Measurements from ENCODE around the gene HAPLN1. TPM values are rescaled to one million over a fixed set of nuclear protein-coding genes. Genes with fewer than 3 reads are reported as not detected.

Gene HAPLN1
- polyA plus RNA-seq, 1 experiment, result not detected

DNA sequence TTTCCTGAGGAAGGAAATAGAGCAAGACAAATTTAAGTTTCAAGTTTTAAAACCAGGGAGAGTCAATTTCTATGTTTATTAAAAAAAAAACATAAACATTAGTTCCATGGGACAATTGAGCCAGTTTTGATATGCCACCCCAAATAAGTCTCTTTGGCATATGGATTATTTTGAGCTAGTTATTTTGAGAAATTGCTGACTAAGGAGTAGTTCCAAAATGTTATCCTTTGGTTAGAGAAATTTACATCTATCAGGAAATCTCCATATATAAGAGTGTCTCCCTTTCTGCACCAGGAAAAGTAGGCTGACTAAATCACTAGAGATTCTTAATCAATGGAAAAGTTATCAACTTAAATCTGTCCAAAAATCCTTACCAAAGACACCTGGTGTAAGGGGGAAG lies 105.8 kb downstream of the HAPLN1 start:
- Histone ChIP-seq H3K27ac (ENCODE audit: low read depth, low read length) (no peak overlapping the region), H3K9me3 (ENCODE audit: control insufficient read depth, insufficient read depth, low read length) (no peaks in the 10 kb centered on the region), H3K4me3 (ENCODE audit: low read depth, low read length) (no peak overlapping the region), H3K27me3 (ENCODE audit: control insufficient read depth, insufficient read depth, low read length) (no peaks in the 10 kb centered on the region)
- POLR2A ChIA-PET, result no interaction called here
- no peak for DNase-seq (ENCODE audit: low read depth, low spot score)
- TF ChIP-seq, protein P1, sequence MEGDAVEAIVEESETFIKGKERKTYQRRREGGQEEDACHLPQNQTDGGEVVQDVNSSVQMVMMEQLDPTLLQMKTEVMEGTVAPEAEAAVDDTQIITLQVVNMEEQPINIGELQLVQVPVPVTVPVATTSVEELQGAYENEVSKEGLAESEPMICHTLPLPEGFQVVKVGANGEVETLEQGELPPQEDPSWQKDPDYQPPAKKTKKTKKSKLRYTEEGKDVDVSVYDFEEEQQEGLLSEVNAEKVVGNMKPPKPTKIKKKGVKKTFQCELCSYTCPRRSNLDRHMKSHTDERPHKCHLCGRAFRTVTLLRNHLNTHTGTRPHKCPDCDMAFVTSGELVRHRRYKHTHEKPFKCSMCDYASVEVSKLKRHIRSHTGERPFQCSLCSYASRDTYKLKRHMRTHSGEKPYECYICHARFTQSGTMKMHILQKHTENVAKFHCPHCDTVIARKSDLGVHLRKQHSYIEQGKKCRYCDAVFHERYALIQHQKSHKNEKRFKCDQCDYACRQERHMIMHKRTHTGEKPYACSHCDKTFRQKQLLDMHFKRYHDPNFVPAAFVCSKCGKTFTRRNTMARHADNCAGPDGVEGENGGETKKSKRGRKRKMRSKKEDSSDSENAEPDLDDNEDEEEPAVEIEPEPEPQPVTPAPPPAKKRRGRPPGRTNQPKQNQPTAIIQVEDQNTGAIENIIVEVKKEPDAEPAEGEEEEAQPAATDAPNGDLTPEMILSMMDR (IDR thresholded peaks at IDR 0.05; ENCODE audit: low read depth, low read length), result no peak
- CTCF ChIA-PET, result no interaction called here

DNA sequence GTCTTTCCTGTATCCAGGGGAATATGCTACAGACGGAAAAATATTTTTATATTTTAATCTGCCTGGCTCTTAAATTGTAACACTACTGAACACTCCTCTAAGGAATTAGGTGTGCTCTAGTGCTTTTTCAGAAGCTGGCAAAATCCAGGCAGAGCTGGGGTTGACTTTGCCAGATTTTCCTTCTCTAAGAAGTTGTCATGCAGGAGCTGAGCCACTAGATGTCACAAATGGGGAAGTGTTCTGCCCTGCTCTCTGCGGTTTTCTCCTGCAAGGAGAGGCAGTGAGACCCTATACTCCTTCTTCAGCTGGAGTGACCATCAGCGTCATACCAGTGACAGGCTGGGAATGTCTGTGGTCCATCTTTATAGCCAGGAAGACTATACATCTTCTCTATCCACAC lies 112.5 kb downstream of the HAPLN1 start:
- TF ChIP-seq, protein P1 (IDR thresholded peaks at IDR 0.05; ENCODE audit: low read depth, low read length), result peak; percentile 65
- POLR2A ChIA-PET, result interaction anchor here (0.9 kb wide), 1 partner anchor 25 kb away, joined by 3 read pairs; no protein-coding TSS in a partner anchor
- no peak for DNase-seq (ENCODE audit: low read depth, low spot score)
- Histone ChIP-seq H3K27me3 (ENCODE audit: control insufficient read depth, insufficient read depth, low read length) (no peaks in the 10 kb centered on the region), H3K27ac (ENCODE audit: low read depth, low read length) (no peak overlapping the region), H3K4me3 (ENCODE audit: low read depth, low read length) (no peak overlapping the region), H3K9me3 (ENCODE audit: control insufficient read depth, insufficient read depth, low read length) (no peaks in the 10 kb centered on the region)
- CTCF ChIA-PET, result interaction anchor here (0.6 to 2.3 kb wide), 14 partner anchors 8 to 1437 kb away, joined by 3 to 6 read pairs (median 4); no protein-coding TSS in a partner anchor

DNA sequence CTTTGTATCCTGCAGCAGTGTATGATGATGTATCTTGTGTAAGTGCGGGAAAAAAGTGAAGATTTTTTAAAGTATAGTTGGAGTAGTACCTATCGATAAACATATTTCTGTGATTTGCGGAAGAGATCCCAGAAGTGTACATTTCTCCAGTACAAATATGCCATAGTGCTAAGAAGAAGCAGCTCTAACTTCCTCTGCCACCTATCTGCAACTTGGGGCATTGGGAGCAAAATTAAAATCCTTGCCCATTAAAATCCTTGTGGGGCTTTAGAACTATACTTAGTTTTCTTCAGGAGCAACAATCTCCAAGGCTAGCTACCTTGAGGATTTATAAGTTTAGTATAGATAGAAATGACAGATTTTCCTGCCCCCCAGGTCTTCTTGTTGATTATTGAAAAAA lies 125.4 kb downstream of the HAPLN1 start:
- POLR2A ChIA-PET, result no interaction called here

DNA sequence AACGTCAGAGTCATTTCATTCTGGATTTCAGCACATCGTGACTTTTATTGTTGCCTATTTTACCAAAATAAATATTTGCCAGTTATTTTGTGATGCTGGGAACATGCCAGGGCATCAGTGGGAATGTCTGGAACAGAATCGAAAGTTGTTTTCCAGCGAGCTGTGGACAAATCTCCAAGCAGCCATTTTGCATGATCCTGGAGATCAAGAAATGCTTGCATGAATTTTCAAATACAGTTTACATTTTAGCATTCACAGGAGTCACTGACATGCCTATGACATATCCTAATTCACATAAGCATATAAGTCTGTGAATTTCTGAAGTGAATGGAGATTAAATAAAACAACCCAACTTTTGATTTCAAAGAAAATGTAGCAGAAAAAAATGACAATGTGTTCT lies 129.7 kb downstream of the HAPLN1 start:
- DNase-seq (ENCODE audit: low read depth, low spot score), result no peak

More for the DNA sequence above, 125.4 kb downstream of the HAPLN1 start:
- TF ChIP-seq, protein P1 (IDR thresholded peaks at IDR 0.05; ENCODE audit: low read depth, low read length), result peak; percentile 39
- H3K27me3 ChIP-seq (ENCODE audit: control insufficient read depth, insufficient read depth, low read length), result no peaks in the 10 kb centered on the region
- CTCF ChIA-PET, result interaction anchor here (1.0 kb wide), 2 partner anchors 13 to 1283 kb away, joined by 3 to 4 read pairs; no protein-coding TSS in a partner anchor
- no peaks in the 10 kb centered on the region for H3K9me3 ChIP-seq (ENCODE audit: control insufficient read depth, insufficient read depth, low read length)
- no peak overlapping the region for H3K4me3 ChIP-seq (ENCODE audit: low read depth, low read length)
- no peak overlapping the region for H3K27ac ChIP-seq (ENCODE audit: low read depth, low read length)
- no peak for DNase-seq (ENCODE audit: low read depth, low spot score)

DNA sequence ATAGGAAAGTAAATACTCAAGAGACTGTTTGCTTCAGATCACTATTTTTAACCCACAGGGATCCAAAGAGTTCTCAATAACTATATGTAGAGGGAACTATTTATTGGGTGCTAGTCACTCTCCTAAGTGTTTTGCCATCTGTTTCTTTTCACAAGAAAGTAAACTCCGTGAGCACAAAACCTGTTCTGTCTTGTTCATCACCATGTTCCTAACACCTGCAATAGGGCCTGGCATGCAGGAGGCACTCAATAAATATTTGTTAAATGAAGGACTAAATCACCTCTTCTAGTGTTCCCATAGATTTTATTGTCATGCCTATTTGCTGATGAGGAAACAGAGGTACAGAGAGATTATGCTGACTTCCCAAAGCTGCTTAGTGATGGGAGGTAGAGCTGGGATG lies 130.9 kb downstream of the HAPLN1 start:
- CTCF ChIA-PET, result interaction anchor here (0.6 kb wide), 1 partner anchor 622 kb away, joined by 3 read pairs; no protein-coding TSS in a partner anchor
- no peak for DNase-seq (ENCODE audit: low read depth, low spot score)
- Histone ChIP-seq H3K4me3 (ENCODE audit: low read depth, low read length) (no peak overlapping the region), H3K27me3 (ENCODE audit: control insufficient read depth, insufficient read depth, low read length) (no peaks in the 10 kb centered on the region), H3K9me3 (ENCODE audit: control insufficient read depth, insufficient read depth, low read length) (no peaks in the 10 kb centered on the region), H3K27ac (ENCODE audit: low read depth, low read length) (no peak overlapping the region)
- POLR2A ChIA-PET, result no interaction called here
- TF ChIP-seq, protein P1 (IDR thresholded peaks at IDR 0.05; ENCODE audit: low read depth, low read length), result no peak

More for the DNA sequence above, 129.7 kb downstream of the HAPLN1 start:
- TF ChIP-seq, protein P1 (IDR thresholded peaks at IDR 0.05; ENCODE audit: low read depth, low read length), result no peak
- ChIA-PET CTCF (no interaction called here), POLR2A (no interaction called here)
- no peaks in the 10 kb centered on the region for H3K9me3 ChIP-seq (ENCODE audit: control insufficient read depth, insufficient read depth, low read length)
- H3K4me3 ChIP-seq (ENCODE audit: low read depth, low read length), result no peak overlapping the region
- no peak overlapping the region for H3K27ac ChIP-seq (ENCODE audit: low read depth, low read length)
- H3K27me3 ChIP-seq (ENCODE audit: control insufficient read depth, insufficient read depth, low read length), result no peaks in the 10 kb centered on the region

Small RNA genes lying within 50 kb of the gene (small RNA-seq; reads per million reads assigned to genes)
- gene RN7SKP295 (ENCODE audit: insufficient read length, low read depth) (not detected), gene RNU6-620P (ENCODE audit: insufficient read length, low read depth) (not detected)

Other genes starting within 250 kb of the HAPLN1 start
- 148 and 171 TPM in 2 replicates for gene VCAN, start 249.1 kb downstream of the HAPLN1 start, polyA plus RNA-seq (2011; rRNA removed)